Osteocyte (in vitro differentiated cells): Measurements from ENCODE around the gene DNAH5. TPM values are rescaled to one million over a fixed set of nuclear protein-coding genes. Genes with fewer than 3 reads are reported as not detected.

Experiments
- DNase-seq: peaks from one replicate; pipeline ENCODE4 v3.0.0; 2021; ENCODE audit warnings: mixed read lengths; ENCODE audit not compliant: unreplicated experiment; ENCODE audit errors: extremely low spot score
- H3K27ac Mint-ChIP-seq: one replicate; pipeline ENCODE4 v1.8.0; 2021; ENCODE audit warnings: mild to moderate bottlenecking, mixed read lengths; ENCODE audit not compliant: unreplicated experiment
- H3K27me3 Mint-ChIP-seq: one replicate; pipeline ENCODE4 v1.8.0; 2021; ENCODE audit warnings: mixed read lengths; ENCODE audit not compliant: unreplicated experiment
- H3K36me3 Mint-ChIP-seq: one replicate; pipeline ENCODE4 v1.8.0; 2021; ENCODE audit warnings: mixed read lengths; ENCODE audit not compliant: unreplicated experiment
- H3K4me1 Mint-ChIP-seq: one replicate; pipeline ENCODE4 v1.8.0; 2021; ENCODE audit warnings: mixed read lengths; ENCODE audit not compliant: unreplicated experiment
- H3K4me3 Mint-ChIP-seq: one replicate; pipeline ENCODE4 v1.8.0; 2021; ENCODE audit warnings: mild to moderate bottlenecking, moderate library complexity, mixed read lengths; ENCODE audit not compliant: unreplicated experiment
- H3K9me3 Mint-ChIP-seq: one replicate; pipeline ENCODE4 v1.8.0; 2021; ENCODE audit warnings: mixed read lengths; ENCODE audit not compliant: unreplicated experiment
- CTCF ChIP-seq: fragments of 200-600 bp; sonication (generic); IDR thresholded peaks from 2 replicates; pipeline ENCODE4 v1.5.0; 2021; ENCODE audit warnings: antibody characterized with exemption, mild to moderate bottlenecking, moderate library complexity
- total RNA-seq: library from RNA; stranded (reverse); gene quantifications from 2 replicates; pipeline ENCODE4 v1.2.1, GENCODE V29; 2021

The DNAH5 gene
- total RNA-seq, 1 donor from 2014 or later: 0.21 TPM

DNA sequence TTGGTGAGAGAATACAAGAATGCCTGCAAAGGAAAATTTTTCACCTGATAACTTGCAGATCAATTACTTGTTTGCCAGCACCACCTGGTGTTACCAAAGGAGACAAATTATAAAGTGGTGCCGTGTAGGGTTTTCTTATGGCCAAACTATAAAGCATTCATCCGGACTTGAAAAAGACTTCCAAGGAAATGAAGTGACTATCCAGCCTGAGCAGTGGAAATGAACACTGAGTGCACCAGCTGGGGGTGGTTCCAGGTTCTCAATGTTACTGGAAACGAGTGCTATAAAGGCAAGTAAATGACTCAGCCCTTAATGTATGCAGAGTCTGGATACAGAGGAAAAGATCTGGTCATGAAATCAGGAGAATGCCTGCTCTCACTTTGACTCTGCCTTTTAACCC lies 113.1 kb downstream of the DNAH5 start:
- no peaks in the 10 kb centered on the region for H3K36me3 Mint-ChIP-seq
- no peaks in the 10 kb centered on the region for H3K9me3 Mint-ChIP-seq
- H3K27me3 Mint-ChIP-seq: peaks cover 6% of the 10 kb centered on the region
- no peak for TF ChIP-seq CTCF
- H3K27ac Mint-ChIP-seq: no peak overlapping the region
- H3K4me1 Mint-ChIP-seq: no peaks in the 10 kb centered on the region
- no peak overlapping the region for H3K4me3 Mint-ChIP-seq
- DNase-seq: no peak

- Mint-ChIP-seq H3K9me3 (no peaks in the 10 kb centered on the region), H3K36me3 (no peaks in the 10 kb centered on the region), H3K27me3 (peaks cover 6% of the 10 kb centered on the region), H3K27ac (no peak overlapping the region), H3K4me3 (no peak overlapping the region), H3K4me1 (no peaks in the 10 kb centered on the region)
- TF ChIP-seq CTCF: no peak
- DNase-seq: no peak
Measured at GRCh38 chr5:13830536-13830935, 114.0 kb downstream of the DNAH5 start.

GRCh38 chr5:13821366-13821765 lies 123.1 kb downstream of the DNAH5 start:
- no peak for DNase-seq
- Mint-ChIP-seq H3K4me1 (no peaks in the 10 kb centered on the region), H3K27me3 (peaks cover 4% of the 10 kb centered on the region), H3K27ac (no peak overlapping the region), H3K4me3 (no peak overlapping the region), H3K36me3 (no peaks in the 10 kb centered on the region), H3K9me3 (no peaks in the 10 kb centered on the region)
- TF ChIP-seq CTCF: no peak

DNA sequence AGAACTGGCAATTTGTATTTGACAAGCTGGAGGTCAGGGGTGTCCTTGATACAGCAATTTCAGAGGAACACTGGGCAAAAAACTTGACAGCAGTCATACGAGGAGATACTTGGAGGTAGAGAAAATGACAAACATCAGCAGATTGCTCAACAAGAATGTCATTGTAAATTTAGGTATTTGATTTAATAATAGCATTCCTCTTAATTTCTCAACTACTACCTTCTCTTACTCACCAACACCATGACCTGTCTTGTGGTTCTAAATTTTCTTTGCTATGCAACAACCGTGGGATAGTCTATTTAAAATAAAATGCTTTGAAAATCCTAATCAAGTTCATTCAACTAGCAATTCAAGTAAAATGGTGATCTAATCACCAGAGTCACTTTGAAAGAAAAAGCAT lies 128.4 kb downstream of the DNAH5 start:
- H3K36me3 Mint-ChIP-seq: no peaks in the 10 kb centered on the region

GRCh38 chr5:13814301-13814700 lies 130.2 kb downstream of the DNAH5 start:
- Mint-ChIP-seq H3K36me3 (no peaks in the 10 kb centered on the region), H3K27ac (no peak overlapping the region), H3K27me3 (peaks cover 15% of the 10 kb centered on the region), H3K4me3 (no peak overlapping the region), H3K4me1 (no peaks in the 10 kb centered on the region), H3K9me3 (no peaks in the 10 kb centered on the region)
- no peak for TF ChIP-seq CTCF
- no peak for DNase-seq

More for the DNA sequence above, 128.4 kb downstream of the DNAH5 start:
- H3K4me1 Mint-ChIP-seq: no peaks in the 10 kb centered on the region
- H3K9me3 Mint-ChIP-seq: no peaks in the 10 kb centered on the region
- H3K27ac Mint-ChIP-seq: no peak overlapping the region
- H3K27me3 Mint-ChIP-seq: peaks cover 15% of the 10 kb centered on the region
- no peak for TF ChIP-seq CTCF
- DNase-seq: no peak
- H3K4me3 Mint-ChIP-seq: no peak overlapping the region
